H9 (cell line): ENCODE measurements around the gene OR10A3. TPM values are rescaled to one million over a fixed set of nuclear protein-coding genes. Genes with fewer than 3 reads are reported as not detected.

ENCODE experiments used
- DNase-seq: peaks from one replicate; pipeline ENCODE4 v3.0.0-alpha.2; 2017
- H2AFZ ChIP-seq: one replicate; pipeline ENCODE4 v1.6.1; 2013; ENCODE audit warnings: mild to moderate bottlenecking, low read length, control low read depth, moderate library complexity
- H2AK5ac ChIP-seq: 2 replicates; pipeline ENCODE4 v1.6.1; 2013; ENCODE audit warnings: low read length, control low read depth, mixed read lengths; ENCODE audit not compliant: insufficient read length
- H2BK120ac ChIP-seq: one replicate; pipeline ENCODE4 v1.6.1; 2013; ENCODE audit warnings: low read depth, mild to moderate bottlenecking, low read length, control low read depth, inconsistent platforms; ENCODE audit not compliant: poor library complexity, severe bottlenecking
- H2BK12ac ChIP-seq: 2 replicates; pipeline ENCODE4 v1.6.1; 2013; ENCODE audit warnings: low read length, control low read depth, mixed read lengths, low read depth; ENCODE audit not compliant: insufficient read length
- H2BK15ac ChIP-seq: 2 replicates; pipeline ENCODE4 v1.6.1; 2013; ENCODE audit warnings: low read depth, low read length, control low read depth
- H2BK20ac ChIP-seq: one replicate; pipeline ENCODE4 v1.6.1; 2013; ENCODE audit warnings: low read depth, mild to moderate bottlenecking, low read length, control low read depth, inconsistent platforms; ENCODE audit not compliant: poor library complexity, severe bottlenecking
- H2BK5ac ChIP-seq: 2 replicates; pipeline ENCODE4 v1.6.1; 2013; ENCODE audit warnings: low read length, control low read depth, mixed read lengths; ENCODE audit not compliant: insufficient read length
- H3K14ac ChIP-seq: 2 replicates; pipeline ENCODE4 v1.6.1; 2013; ENCODE audit warnings: low read length, control low read depth; ENCODE audit not compliant: insufficient read depth
- H3K18ac ChIP-seq: 2 replicates; pipeline ENCODE4 v1.6.1; 2013; ENCODE audit warnings: low read depth, mild to moderate bottlenecking, mixed read lengths, low read length, control low read depth; ENCODE audit not compliant: insufficient read length
- H3K23ac ChIP-seq: 2 replicates; pipeline ENCODE4 v1.6.1; 2013; ENCODE audit warnings: low read length, control low read depth, mixed read lengths, low read depth; ENCODE audit not compliant: insufficient read length
- H3K23me2 ChIP-seq: 2 replicates; pipeline ENCODE4 v1.6.1; 2013; ENCODE audit warnings: low read depth, mild to moderate bottlenecking, mixed read lengths, low read length, control low read depth; ENCODE audit not compliant: insufficient read length, poor library complexity, severe bottlenecking
- H3K27ac ChIP-seq: 2 replicates; pipeline ENCODE4 v1.5.1; 2013; ENCODE audit warnings: low read length, control low read depth, mixed read lengths, low read depth; ENCODE audit not compliant: insufficient read length
- H3K27me3 ChIP-seq: 2 replicates; pipeline ENCODE4 v1.6.1; 2013; ENCODE audit warnings: low read length, control low read depth, inconsistent platforms; ENCODE audit not compliant: insufficient read depth
- H3K4ac ChIP-seq: 2 replicates; pipeline ENCODE4 v1.6.1; 2013; ENCODE audit warnings: low read depth, mild to moderate bottlenecking, control low read depth, inconsistent platforms, low read length, moderate library complexity
- H3K4me1 ChIP-seq: 2 replicates; pipeline ENCODE4 v1.6.1; 2013; ENCODE audit warnings: low read length, control low read depth, inconsistent platforms; ENCODE audit not compliant: insufficient read depth
- H3K4me2 ChIP-seq: 2 replicates; pipeline ENCODE4 v1.6.1; 2013; ENCODE audit warnings: low read length, control low read depth, mixed read lengths; ENCODE audit not compliant: insufficient read length, insufficient read depth
- H3K56ac ChIP-seq: 2 replicates; pipeline ENCODE4 v1.6.1; 2013; ENCODE audit warnings: low read depth, mild to moderate bottlenecking, mixed read lengths, low read length, control low read depth; ENCODE audit not compliant: insufficient read length
- H3K79me1 ChIP-seq: 2 replicates; pipeline ENCODE4 v1.6.1; 2013; ENCODE audit warnings: low read depth, mild to moderate bottlenecking, moderate library complexity, low read length, control low read depth, inconsistent platforms; ENCODE audit not compliant: insufficient read depth, poor library complexity, severe bottlenecking
- H3K79me2 ChIP-seq: 2 replicates; pipeline ENCODE4 v1.6.1; 2013; ENCODE audit warnings: low read length, control low read depth, inconsistent platforms; ENCODE audit not compliant: insufficient read depth
- H3K9ac ChIP-seq: 2 replicates; pipeline ENCODE4 v1.6.1; 2013; ENCODE audit warnings: low read length, control low read depth, mixed read lengths; ENCODE audit not compliant: insufficient read length; ENCODE audit errors: extremely low read depth
- H3K9me3 ChIP-seq: one replicate; pipeline ENCODE4 v1.6.1; 2013; ENCODE audit warnings: low read depth, low read length, inconsistent platforms; ENCODE audit not compliant: control insufficient read depth
- H3T11ph ChIP-seq: one replicate; pipeline ENCODE4 v1.6.1; 2013; ENCODE audit warnings: mild to moderate bottlenecking, low read length, control low read depth, inconsistent platforms
- H4K20me1 ChIP-seq: one replicate; pipeline ENCODE4 v1.6.1; 2013; ENCODE audit not compliant: control insufficient read depth, insufficient read length, insufficient read depth
- H4K5ac ChIP-seq: 2 replicates; pipeline ENCODE4 v1.6.1; 2013; ENCODE audit warnings: low read depth, mild to moderate bottlenecking, mixed read lengths, low read length, control low read depth; ENCODE audit not compliant: insufficient read length
- H4K8ac ChIP-seq: replicated peaks from 2 replicates; pipeline ENCODE4 v1.6.1; 2013; ENCODE audit warnings: low read length, control low read depth, mixed read lengths, low read depth; ENCODE audit not compliant: insufficient read length
- H4K91ac ChIP-seq: 2 replicates; pipeline ENCODE4 v1.6.1; 2013; ENCODE audit warnings: low read depth, mild to moderate bottlenecking, moderate library complexity, mixed read lengths, low read length, control low read depth; ENCODE audit not compliant: insufficient read length
- H3K27ac Mint-ChIP-seq, 3 experiments: 2 replicates in 2 of 3; 3 replicates in 1 of 3; pipeline ENCODE4 v1.8.0; 2020 to 2021; ENCODE audit warnings: mixed read lengths in 3 of 3, mild to moderate bottlenecking in 1 of 3, moderate library complexity in 1 of 3
- H3K27me3 Mint-ChIP-seq: 2 replicates; pipeline ENCODE4 v1.8.0; 2021; ENCODE audit warnings: low read depth, mild to moderate bottlenecking, moderate library complexity, mixed read lengths
- H3K36me3 Mint-ChIP-seq, 3 experiments: 2 replicates in 2 of 3; 3 replicates in 1 of 3; pipeline ENCODE4 v1.8.0; 2020 to 2021; ENCODE audit warnings: low read depth in 3 of 3, mixed read lengths in 3 of 3; ENCODE audit not compliant: insufficient read depth in 1 of 3
- H3K4me1 Mint-ChIP-seq, 2 experiments: 2 replicates each; pipeline ENCODE4 v1.8.0; 2020; ENCODE audit warnings: mixed read lengths in 2 of 2
- H3K4me3 Mint-ChIP-seq, 2 experiments: 2 replicates in 1 of 2; 3 replicates in 1 of 2; pipeline ENCODE4 v1.8.0; 2020 to 2021; ENCODE audit warnings: mild to moderate bottlenecking in 2 of 2, mixed read lengths in 2 of 2, moderate library complexity in 1 of 2
- H3K9me3 Mint-ChIP-seq, 2 experiments: 2 replicates in 1 of 2; 3 replicates in 1 of 2; pipeline ENCODE4 v1.8.0; 2020; ENCODE audit warnings: mild to moderate bottlenecking in 2 of 2, mixed read lengths in 2 of 2, moderate library complexity in 1 of 2
- CTCF ChIP-seq: fragments of 200-600 bp; sonication (generic); conservative IDR thresholded peaks from 3 replicates; pipeline ENCODE4 v1.8.0; 2021; ENCODE audit warnings: antibody characterized with exemption, mild to moderate bottlenecking
- WGBS: extraction: QIAGEN DNeasy Blood & Tissue Kit; methylation state at CpG from one replicate; pipeline ENCODE4 v1.1.7; 2013; ENCODE audit warnings: missing lambda C conversion rate, low lambda C conversion rate, mixed read lengths; ENCODE audit not compliant: insufficient read length; ENCODE audit errors: extremely low coverage; 5-methylcytosine and 5-hydroxymethylcytosine counted together
- total RNA-seq: library from RNA; stranded (reverse); gene quantifications from 2 replicates; pipeline ENCODE4 v1.2.1, GENCODE V29; 2021

Gene OR10A3
- total RNA-seq, 1 experiment from 2014 or later, result not detected

GRCh38 chr11:7909585-7910285 lies 31.8 kb downstream of the OR10A3 start:
- Histone ChIP-seq H3K23ac (no peak overlapping the region), H4K8ac (no peak overlapping the region), H2BK5ac (no peak overlapping the region), H3K27me3 (no peaks in the 10 kb centered on the region), H3K27ac (peak overlapping the region; percentile 73), H2BK120ac (no peak overlapping the region), H2BK15ac (no peak overlapping the region), H3K18ac (no peak overlapping the region), H3K9me3 (no peaks in the 10 kb centered on the region), H3K79me2 (no peaks in the 10 kb centered on the region), H3K4me2 (no peak overlapping the region), H3K79me1 (no peaks in the 10 kb centered on the region), H2BK12ac (no peak overlapping the region), H4K20me1 (no peaks in the 10 kb centered on the region), H2AK5ac (no peak overlapping the region), H2BK20ac (no peak overlapping the region), H3K4ac (no peak overlapping the region), H3K14ac (no peak overlapping the region), H4K91ac (no peak overlapping the region), H3K9ac (no peak overlapping the region), H4K5ac (no peak overlapping the region), H3K23me2 (no peaks in the 10 kb centered on the region), H3K56ac (no peak overlapping the region), H3K4me1 (peaks cover 10% of the 10 kb centered on the region; the same call in 1 of the 2 replicates), H3T11ph (no peak overlapping the region), H2AFZ (no peak overlapping the region)
- peak overlapping the region in 1 of 3 experiments; percentile 94; a peak in 3 of 7 replicates for H3K27ac Mint-ChIP-seq
- no peak for DNase-seq
- no peak for TF ChIP-seq CTCF
- no peak overlapping the region for H3K4me3 Mint-ChIP-seq
- no CpG with 5 or more reads among the region's 2 CpGs for WGBS
- H3K36me3 Mint-ChIP-seq, result no peaks in the 10 kb centered on the region
- H3K4me1 Mint-ChIP-seq, result peaks cover 60 to 63% of the 10 kb centered on the region in 2 experiments
- H3K27me3 Mint-ChIP-seq, result no peaks in the 10 kb centered on the region
- no peaks in the 10 kb centered on the region; a peak in 1 of 5 replicates for H3K9me3 Mint-ChIP-seq
